ENCODE data around the gene PELI1.

The PELI1 gene

GRCh38 chr2:64144057-64145013 is at the start of gene PELI1:
Gene PELI1 (minus strand): TSS chr2:64144420. CDS start chr2:64108310, 36,110 bp downstream.
- TF ChIP-seq POLR2A (IDR thresholded peaks at IDR 0.05; ENCODE audit: low read length) = peak; percentile 76
- TF ChIP-seq GATA1 (IDR thresholded peaks at IDR 0.05; ENCODE audit: low read depth, low read length) = no peak
- peak; percentile 95 to 96 for DNase-seq

GRCh38 chr2:64193491-64193890 is 49.3 kb upstream of the PELI1 start:
- no peak for DNase-seq
- TF ChIP-seq POLR2A (IDR thresholded peaks at IDR 0.05; ENCODE audit: low read length) (no peak), GATA1 (IDR thresholded peaks at IDR 0.05; ENCODE audit: low read depth, low read length) (no peak)

- TF ChIP-seq GATA1 (IDR thresholded peaks at IDR 0.05; ENCODE audit: low read depth, low read length) (no peak), POLR2A (IDR thresholded peaks at IDR 0.05; ENCODE audit: low read length) (no peak)
- DNase-seq = no peak
Observed at GRCh38 chr2:64192664-64193105, 48.5 kb upstream of the PELI1 start.

- no peak for TF ChIP-seq POLR2A (IDR thresholded peaks at IDR 0.05; ENCODE audit: low read length)
- TF ChIP-seq GATA1 (IDR thresholded peaks at IDR 0.05; ENCODE audit: low read depth, low read length) = no peak
- DNase-seq = no peak
Observed at GRCh38 chr2:64192125-64192479, 47.9 kb upstream of the PELI1 start.

- no peak for TF ChIP-seq GATA1 (IDR thresholded peaks at IDR 0.05; ENCODE audit: low read depth, low read length)
- TF ChIP-seq POLR2A (IDR thresholded peaks at IDR 0.05; ENCODE audit: low read length) = no peak
- no peak for DNase-seq
Observed at GRCh38 chr2:64189586-64189985, 45.4 kb upstream of the PELI1 start.

GRCh38 chr2:64189167-64189566 is 44.9 kb upstream of the PELI1 start:
- no peak for DNase-seq
- TF ChIP-seq POLR2A (IDR thresholded peaks at IDR 0.05; ENCODE audit: low read length) (no peak), GATA1 (IDR thresholded peaks at IDR 0.05; ENCODE audit: low read depth, low read length) (no peak)

GRCh38 chr2:64186699-64187605 is 42.7 kb upstream of the PELI1 start:
- TF ChIP-seq GATA1 (IDR thresholded peaks at IDR 0.05; ENCODE audit: low read depth, low read length) (no peak), POLR2A (IDR thresholded peaks at IDR 0.05; ENCODE audit: low read length) (no peak)
- DNase-seq = no peak

GRCh38 chr2:64179582-64180321 is 35.5 kb upstream of the PELI1 start:
- no peak for TF ChIP-seq POLR2A (IDR thresholded peaks at IDR 0.05; ENCODE audit: low read length)
- TF ChIP-seq GATA1 (IDR thresholded peaks at IDR 0.05; ENCODE audit: low read depth, low read length) = no peak
- DNase-seq = no peak

- TF ChIP-seq GATA1 (IDR thresholded peaks at IDR 0.05; ENCODE audit: low read depth, low read length) = no peak
- no peak for TF ChIP-seq POLR2A (IDR thresholded peaks at IDR 0.05; ENCODE audit: low read length)
- no peak for DNase-seq
Observed at GRCh38 chr2:64177315-64177714, 33.1 kb upstream of the PELI1 start.

- TF ChIP-seq POLR2A (IDR thresholded peaks at IDR 0.05; ENCODE audit: low read length) = no peak
- no peak for TF ChIP-seq GATA1 (IDR thresholded peaks at IDR 0.05; ENCODE audit: low read depth, low read length)
- no peak for DNase-seq
Observed at GRCh38 chr2:64175419-64176197, 31.4 kb upstream of the PELI1 start.

GRCh38 chr2:64173156-64174135 is 29.2 kb upstream of the PELI1 start:
- TF ChIP-seq POLR2A (IDR thresholded peaks at IDR 0.05; ENCODE audit: low read length) (no peak), GATA1 (IDR thresholded peaks at IDR 0.05; ENCODE audit: low read depth, low read length) (no peak)
- DNase-seq = no peak

- TF ChIP-seq GATA1 (IDR thresholded peaks at IDR 0.05; ENCODE audit: low read depth, low read length) = no peak
- no peak for TF ChIP-seq POLR2A (IDR thresholded peaks at IDR 0.05; ENCODE audit: low read length)
- DNase-seq = no peak
Observed at GRCh38 chr2:64168756-64169155, 24.5 kb upstream of the PELI1 start.
